GOT3 (cell line): Measurements from ENCODE around the gene MAD2L1.
A peak's percentile ranks its signal among the peaks of the same experiment; 100 is the strongest.
"Not testable (repeated sequence)": the region's sequence is repeated elsewhere in the genome, so short reads cannot be mapped to it uniquely, and the experiment has no call there.

Source experiments
- DNase-seq: peaks from one replicate; lab custom pipeline; 2025; ENCODE audit warnings: mixed read lengths; lab: John Stamatoyannopoulos, UW

Gene MAD2L1

GRCh38 chr4:120066517-120067340 lies at the start of gene MAD2L1:
MAD2L1 (minus strand) TSS chr4:120066848; CDS start chr4:120066734, 114 bp downstream.
- DNase-seq, result peak; percentile 79

- DNase-seq, result no peak
These were observed 45.1 kb upstream of the MAD2L1 start for GRCh38 chr4:120111745-120112144.

GRCh38 chr4:120109406-120109805 lies 42.8 kb upstream of the MAD2L1 start:
- DNase-seq, result no peak

GRCh38 chr4:120105472-120105871 lies 38.8 kb upstream of the MAD2L1 start:
- no peak for DNase-seq

- DNase-seq, result no peak
These were observed 30.1 kb upstream of the MAD2L1 start for GRCh38 chr4:120096508-120097297.

- no peak for DNase-seq
These were observed 21.9 kb upstream of the MAD2L1 start for GRCh38 chr4:120088507-120088906.

- DNase-seq, result not testable (repeated sequence)
These were observed 21.4 kb upstream of the MAD2L1 start for GRCh38 chr4:120088066-120088465.

GRCh38 chr4:120085705-120086104 lies 19.1 kb upstream of the MAD2L1 start:
- no peak for DNase-seq

GRCh38 chr4:120084327-120084726 lies 17.7 kb upstream of the MAD2L1 start:
- no peak for DNase-seq

GRCh38 chr4:120083152-120083551 lies 16.5 kb upstream of the MAD2L1 start:
- no peak for DNase-seq

- DNase-seq, result no peak
These were observed 15.6 kb upstream of the MAD2L1 start for GRCh38 chr4:120082251-120082650.

GRCh38 chr4:120081726-120082125 lies 15.1 kb upstream of the MAD2L1 start:
- no peak for DNase-seq

- DNase-seq, result no peak
These were observed 13.9 kb upstream of the MAD2L1 start for GRCh38 chr4:120080533-120080932.

- no peak for DNase-seq
These were observed 13.3 kb upstream of the MAD2L1 start for GRCh38 chr4:120079839-120080520.

GRCh38 chr4:120078216-120078615 lies 11.6 kb upstream of the MAD2L1 start:
- DNase-seq, result no peak

- DNase-seq, result no peak
These were observed 4.6 kb upstream of the MAD2L1 start for GRCh38 chr4:120071192-120071795.

GRCh38 chr4:120070196-120070595 lies 3.5 kb upstream of the MAD2L1 start:
- no peak for DNase-seq

- no peak for DNase-seq
These were observed 603 bp downstream of the MAD2L1 start for GRCh38 chr4:120065974-120066516.

GRCh38 chr4:120064887-120065286 lies 1.8 kb downstream of the MAD2L1 start:
- DNase-seq, result no peak

GRCh38 chr4:120063711-120064110 lies 2.9 kb downstream of the MAD2L1 start:
- DNase-seq, result not testable (repeated sequence)

GRCh38 chr4:120062663-120063195 lies 3.9 kb downstream of the MAD2L1 start:
- no peak for DNase-seq
